CD4-positive, alpha-beta T cell treated with Interleukin-15 for 4 hours (primary cell): Measurements from ENCODE around the gene LRRC73.
"Not testable (repeated sequence)": the region's sequence is repeated elsewhere in the genome, so short reads cannot be mapped to it uniquely, and the experiment has no call there.

Source experiments
- DNase-seq: peaks from one replicate; pipeline ENCODE4 v3.0.0-alpha.2; 2020; ENCODE audit warnings: low spot score

Gene LRRC73

GRCh38 chr6:43492673-43493072 is 17.5 kb downstream of the LRRC73 start:
- no peak for DNase-seq

DNA sequence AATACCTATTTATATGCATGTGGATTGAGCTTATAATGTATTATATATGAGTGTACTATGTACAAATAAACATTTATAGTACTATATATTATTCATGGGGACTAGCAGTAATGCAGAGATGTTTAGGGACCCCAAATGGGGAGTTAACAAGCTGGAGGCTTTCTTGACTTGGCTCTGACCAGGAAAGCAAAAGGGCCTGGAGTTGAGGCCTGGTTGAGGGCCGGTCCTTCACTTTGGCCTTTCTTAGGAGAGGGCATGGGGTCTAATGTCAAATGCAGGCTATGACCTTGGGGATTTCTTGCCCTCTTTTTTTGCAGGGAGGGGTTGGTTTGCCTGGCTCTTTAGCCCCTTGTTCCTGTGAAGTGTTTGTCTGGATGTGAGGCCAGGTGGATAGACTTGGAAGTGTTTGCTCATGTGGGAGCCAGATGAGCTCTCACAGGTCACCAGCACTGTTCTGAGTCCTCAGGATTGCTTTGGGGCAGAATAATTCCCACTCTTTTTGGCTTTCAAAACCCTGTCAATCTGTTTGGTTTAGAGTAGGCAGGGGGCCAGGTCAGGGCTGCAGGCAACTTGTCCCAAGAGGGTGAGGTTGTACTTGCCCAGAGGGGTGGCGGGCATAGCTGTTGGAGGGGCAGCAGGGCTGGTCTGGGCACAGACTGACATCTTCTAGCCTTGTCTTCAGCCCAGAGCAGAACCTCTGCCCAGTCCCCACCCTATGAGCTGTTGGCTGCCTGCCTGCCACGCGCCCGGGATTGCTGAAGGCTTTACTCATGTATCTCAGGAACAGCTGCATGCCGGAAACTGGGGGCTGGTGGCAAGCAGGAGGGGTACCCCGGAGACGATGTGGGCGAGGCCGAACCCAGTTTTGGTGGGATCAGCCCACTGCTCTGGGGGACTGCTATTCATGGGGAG is 18.1 kb downstream of the LRRC73 start:
- DNase-seq, result no peak

GRCh38 chr6:43490523-43490939 is 19.6 kb downstream of the LRRC73 start:
- no peak for DNase-seq

- no peak for DNase-seq
Observed at GRCh38 chr6:43489277-43490072, 20.7 kb downstream of the LRRC73 start.

GRCh38 chr6:43488667-43489276 is 21.4 kb downstream of the LRRC73 start:
- no peak for DNase-seq

GRCh38 chr6:43481591-43482236 is 28.4 kb downstream of the LRRC73 start:
- DNase-seq, result no peak

DNA sequence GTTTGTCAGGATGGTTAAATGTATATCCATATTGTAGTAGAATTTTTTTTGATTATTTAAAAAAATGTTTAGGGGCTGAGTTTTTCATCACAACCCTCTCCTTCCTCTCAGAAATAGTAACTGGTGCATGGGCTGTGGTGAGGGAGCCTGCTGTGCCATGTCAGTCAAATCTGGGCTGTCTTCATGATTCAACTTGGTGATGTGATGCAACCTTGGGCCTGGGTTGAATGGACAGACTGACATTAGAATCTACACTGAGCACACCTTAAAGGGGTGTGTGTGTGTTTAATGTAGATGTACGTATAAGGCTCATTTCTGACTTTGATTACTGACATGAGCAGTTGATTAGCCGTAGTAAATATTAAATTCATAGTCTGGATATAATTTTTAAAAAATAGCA is 29.1 kb downstream of the LRRC73 start:
- no peak for DNase-seq

- DNase-seq, result no peak
Observed at GRCh38 chr6:43478008-43478372, 32.2 kb downstream of the LRRC73 start.

DNA sequence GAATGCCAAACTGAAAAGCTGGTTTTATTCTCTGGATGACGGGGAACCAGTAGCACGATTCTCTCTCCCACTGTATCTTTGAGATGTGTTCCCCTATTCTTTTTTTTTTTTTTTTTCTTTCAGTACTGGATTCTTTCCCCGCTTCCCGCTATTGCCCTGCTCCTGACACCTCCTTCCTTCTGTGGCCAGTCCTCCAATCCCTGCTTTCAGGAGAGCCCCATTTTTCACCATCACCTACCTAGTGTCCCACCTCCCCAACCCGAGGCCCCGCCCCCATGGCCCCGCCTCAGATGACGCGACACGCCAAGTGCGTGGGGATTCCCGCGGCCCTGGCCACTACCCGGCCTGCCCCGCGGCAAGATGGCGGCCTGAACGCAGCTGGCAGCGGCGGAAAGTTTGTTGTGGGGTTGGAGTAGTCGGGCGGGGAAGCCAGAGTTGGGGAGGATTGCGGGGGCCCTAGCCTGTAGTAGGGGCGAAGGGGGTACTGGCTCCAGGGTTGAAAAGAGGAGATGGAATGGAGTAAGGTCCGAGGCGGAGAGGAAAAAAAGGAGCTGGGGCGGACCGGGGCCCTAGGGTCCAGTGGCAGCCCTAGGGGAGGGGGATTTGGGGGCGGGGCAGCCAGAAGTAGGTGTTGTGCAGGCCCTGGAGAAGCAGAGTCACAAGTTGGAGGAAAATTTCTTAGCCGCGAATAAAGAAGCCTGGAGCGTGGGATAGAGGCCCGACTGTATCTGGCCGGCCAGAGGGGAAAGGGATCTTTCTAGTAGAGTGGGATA is 32.7 kb downstream of the LRRC73 start, which contains the start of gene TJAP1:
Gene TJAP1, plus strand, starts transcription at position 336 of the 773 bp plus-strand sequence. CDS start 21,432 bp downstream, outside the sequence.
- peak; percentile 94 for DNase-seq

DNA sequence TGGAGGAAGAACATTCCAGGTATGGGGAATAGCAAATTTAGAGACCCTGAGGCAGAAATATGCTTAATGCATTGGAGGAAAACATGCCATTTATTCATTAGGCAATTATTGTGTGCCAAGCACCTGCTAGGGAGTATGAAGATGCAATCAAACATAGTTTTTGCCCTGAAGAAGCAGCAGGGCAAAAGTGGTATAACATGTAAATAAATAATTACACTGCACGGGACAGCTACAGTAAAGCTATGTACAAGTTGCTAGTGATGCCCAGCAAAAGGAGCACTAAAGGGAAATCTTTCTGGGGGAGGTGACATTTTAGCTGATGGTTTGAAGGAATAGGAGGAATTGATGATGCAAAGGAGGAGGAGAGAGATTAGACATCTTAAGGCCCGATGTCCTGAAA is 33.4 kb downstream of the LRRC73 start:
- DNase-seq, result no peak

GRCh38 chr6:43475516-43475915 is 34.6 kb downstream of the LRRC73 start:
- no peak for DNase-seq

GRCh38 chr6:43472515-43472914 is 37.6 kb downstream of the LRRC73 start:
- no peak for DNase-seq

DNA sequence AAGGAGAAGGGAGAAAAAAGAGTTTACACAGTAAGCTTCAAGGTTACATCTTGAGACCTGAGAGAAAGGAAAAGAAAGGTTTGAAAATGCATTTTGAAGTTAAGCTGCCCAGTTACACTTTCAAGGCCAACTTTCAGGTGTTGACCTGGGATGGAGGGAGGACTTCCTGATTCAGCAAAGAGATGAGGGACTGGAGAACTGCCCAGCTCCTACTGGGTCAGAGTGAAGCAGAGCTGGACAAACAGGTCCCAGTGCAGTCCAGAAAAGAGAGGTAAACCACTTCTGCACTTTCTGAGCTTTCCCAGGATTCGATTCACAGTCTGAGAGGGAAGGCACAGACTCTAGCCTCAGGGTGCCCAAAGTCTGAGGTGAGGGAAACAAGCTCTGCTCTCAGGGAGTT is 38.7 kb downstream of the LRRC73 start:
- no peak for DNase-seq

- no peak for DNase-seq
Observed at GRCh38 chr6:43469947-43470346, 40.2 kb downstream of the LRRC73 start.

- no peak for DNase-seq
Observed at GRCh38 chr6:43468748-43469681, 41.1 kb downstream of the LRRC73 start.

DNA sequence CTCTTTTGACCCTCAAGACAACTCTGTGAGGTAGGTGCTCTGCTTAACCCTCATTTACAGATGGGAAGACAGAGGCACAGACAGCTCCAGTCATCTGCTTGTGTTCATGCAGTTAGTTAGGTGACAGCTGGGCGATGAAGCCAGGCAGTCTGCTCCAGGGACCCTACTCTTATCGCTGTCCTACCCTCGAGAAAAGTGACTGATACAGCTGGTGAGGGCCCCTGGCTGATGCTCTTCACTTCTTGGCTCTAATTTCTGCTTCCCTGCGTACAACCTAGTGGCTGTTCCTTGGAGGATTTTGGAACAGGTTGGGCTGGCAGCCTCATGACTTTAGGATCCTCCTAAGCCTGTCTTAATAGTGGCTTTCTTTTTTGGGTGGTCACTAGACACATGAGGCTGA is 41.9 kb downstream of the LRRC73 start:
- DNase-seq, result no peak

- no peak for DNase-seq
Observed at GRCh38 chr6:43467752-43468151, 42.4 kb downstream of the LRRC73 start.

DNA sequence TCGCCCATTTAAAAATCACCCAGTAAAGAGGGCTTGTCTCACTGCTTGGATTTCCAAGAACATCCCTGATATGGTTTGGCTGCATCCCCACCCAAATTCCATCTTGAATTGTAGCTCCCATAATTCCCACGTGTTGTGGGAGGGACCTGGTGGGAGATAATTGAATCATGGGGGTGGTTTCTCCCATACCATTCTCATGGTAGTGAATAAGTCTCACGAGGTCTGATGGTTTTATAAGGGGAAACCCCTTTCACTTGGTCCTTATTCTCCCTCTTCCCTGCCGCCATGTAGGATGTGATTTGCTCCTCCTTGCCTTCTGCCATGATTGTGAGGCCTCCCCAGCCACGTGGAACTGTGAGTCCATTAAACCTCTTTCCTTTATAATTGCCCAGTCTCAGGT is 42.9 kb downstream of the LRRC73 start:
- not testable (repeated sequence) for DNase-seq

DNA sequence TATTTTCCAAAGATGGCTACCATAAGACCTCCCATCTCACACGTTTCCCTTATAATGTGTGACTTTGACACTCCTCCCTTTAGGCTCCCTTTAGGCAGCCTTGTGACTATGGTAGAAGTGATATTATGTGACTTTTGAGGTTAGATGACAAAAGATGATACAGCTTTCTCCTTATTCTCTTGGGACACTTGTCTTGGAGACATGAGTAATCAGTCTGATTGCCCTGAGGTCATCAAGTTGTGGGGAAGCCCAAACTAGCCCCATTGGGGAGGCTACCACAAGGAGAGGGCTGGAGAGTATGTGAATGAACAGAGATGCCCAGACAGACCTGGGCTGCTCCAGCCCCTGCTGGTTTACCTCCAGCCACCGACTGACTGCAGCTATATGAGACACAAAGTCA is 44.2 kb downstream of the LRRC73 start:
- DNase-seq, result no peak

GRCh38 chr6:43464337-43464736 is 45.8 kb downstream of the LRRC73 start:
- DNase-seq, result no peak
